Measurements from ENCODE around the gene OR5AU1. TPM values are rescaled to one million over a fixed set of nuclear protein-coding genes. Genes with fewer than 3 reads are reported as not detected.
A peak's percentile ranks its signal among the peaks of the same experiment; 100 is the strongest.

Gene OR5AU1
- not detected for total RNA-seq (2013)
- not detected for polyA plus RNA-seq
- not detected in 2 replicates for polyA minus RNA-seq
- 0 to 3.8 (median 0.25) reads per million in 11 experiments for total RNA-seq

GRCh38 chr14:21155963-21156362, at the start of gene OR5AU1:
TSS of gene OR5AU1 (minus strand) at chr14:21156063. CDS start at chr14:21155872, 191 bp downstream.
- H3K27me3 ChIP-seq (ENCODE audit: control insufficient read depth in 2 of 2, insufficient read depth in 2 of 2, low read length in 2 of 2), result no peaks in the 10 kb centered on the region
- Mint-ChIP-seq H3K9me3 (peaks cover 0 to 6% (median 1%) of the 10 kb centered on the region in 7 donors), H3K4me1 (no peaks in the 10 kb centered on the region), H3K4me3 (no peak within 1 kb of the TSS), H3K36me3 (no peaks in the 10 kb centered on the region), H3K27me3 (ENCODE audit: low read depth in 3 of 3) (peaks cover 3 to 9% (median 5%) of the 10 kb centered on the region in 3 donors), H3K27ac (no peak within 1 kb of the TSS)
- H3K4me1 ChIP-seq (ENCODE audit: control insufficient read depth in 1 of 2, insufficient read depth in 2 of 2, low read length in 2 of 2), result no peaks in the 10 kb centered on the region
- H2AFZ ChIP-seq (ENCODE audit: insufficient read depth, low read depth, low read length, poor library complexity, severe bottlenecking), result no peak within 1 kb of the TSS
- H3K9ac ChIP-seq (ENCODE audit: insufficient read depth, low read length, poor library complexity, severe bottlenecking), result no peak within 1 kb of the TSS
- H3K4me3 ChIP-seq (replicated peaks in 1 of 3; ENCODE audit: low read depth in 2 of 3, low read length in 3 of 3), result no peak within 1 kb of the TSS
- intact Hi-C loops (cut with micrococcal nuclease), result no loop called here
- TF ChIP-seq CTCF (IDR thresholded peaks at IDR 0.05), result no peak
- H3K9me3 ChIP-seq (replicated peaks in 1 of 2; ENCODE audit: control insufficient read depth in 1 of 2, insufficient read depth in 1 of 2, low read length in 2 of 2), result no peaks in the 10 kb centered on the region
- no peaks in the 10 kb centered on the region for H3K36me3 ChIP-seq (replicated peaks in 1 of 2; ENCODE audit: control insufficient read depth in 1 of 2, insufficient read depth in 2 of 2, low read length in 2 of 2)
- H3K79me2 ChIP-seq (ENCODE audit: insufficient read depth, low read length), result no peaks in the 10 kb centered on the region
- H3K27ac ChIP-seq (ENCODE audit: low read depth in 1 of 2, low read length in 2 of 2), result no peak within 1 kb of the TSS
- no peak for DNase-seq
- H3K4me2 ChIP-seq (replicated peaks; ENCODE audit: extremely low read depth, low read length, poor library complexity, severe bottlenecking), result no peak within 1 kb of the TSS
- no peaks in the 10 kb centered on the region for H4K20me1 ChIP-seq (ENCODE audit: insufficient read depth, low read length)

- no peaks in the 10 kb centered on the region for H3K9me3 Mint-ChIP-seq
Measured at GRCh38 chr14:21205026-21205677, 49.3 kb upstream of the OR5AU1 start.

More at GRCh38 chr14:21205026-21205677, 49.3 kb upstream of the OR5AU1 start:
- no peak for TF ChIP-seq CTCF (IDR thresholded peaks at IDR 0.05)
- no peaks in the 10 kb centered on the region for H3K27me3 ChIP-seq (ENCODE audit: control insufficient read depth in 2 of 2, insufficient read depth in 2 of 2, low read length in 2 of 2)
- intact Hi-C loops (cut with micrococcal nuclease), result no loop called here
- H3K9ac ChIP-seq (ENCODE audit: insufficient read depth, low read length, poor library complexity, severe bottlenecking), result no peak overlapping the region
- Mint-ChIP-seq H3K27ac (peak overlapping the region in 2 of 7 donors; percentile 6 to 37), H3K4me1 (peaks cover 23% of the 10 kb centered on the region), H3K4me3 (no peak overlapping the region), H3K36me3 (peaks cover 52 to 59% of the 10 kb centered on the region in 2 donors), H3K27me3 (ENCODE audit: low read depth in 3 of 3) (no peaks in the 10 kb centered on the region)
- H3K4me2 ChIP-seq (replicated peaks; ENCODE audit: extremely low read depth, low read length, poor library complexity, severe bottlenecking), result no peak overlapping the region
- no peaks in the 10 kb centered on the region for H3K9me3 ChIP-seq (replicated peaks in 1 of 2; ENCODE audit: control insufficient read depth in 1 of 2, insufficient read depth in 1 of 2, low read length in 2 of 2)
- H3K36me3 ChIP-seq (replicated peaks in 1 of 2; ENCODE audit: control insufficient read depth in 1 of 2, insufficient read depth in 2 of 2, low read length in 2 of 2), result peaks cover 37 to 61% of the 10 kb centered on the region in 2 donors
- H3K79me2 ChIP-seq (ENCODE audit: insufficient read depth, low read length), result no peaks in the 10 kb centered on the region
- H3K4me1 ChIP-seq (ENCODE audit: control insufficient read depth in 1 of 2, insufficient read depth in 2 of 2, low read length in 2 of 2), result peaks cover 0 to 17% of the 10 kb centered on the region in 2 donors
- DNase-seq, result no peak
- H3K27ac ChIP-seq (ENCODE audit: low read depth in 1 of 2, low read length in 2 of 2), result no peak overlapping the region
- peaks cover 85% of the 10 kb centered on the region for H4K20me1 ChIP-seq (ENCODE audit: insufficient read depth, low read length)
- H2AFZ ChIP-seq (ENCODE audit: insufficient read depth, low read depth, low read length, poor library complexity, severe bottlenecking), result no peak overlapping the region
- no CpG with 5 or more reads among the region's 4 CpGs for WGBS (ENCODE audit: insufficient coverage)
- H3K4me3 ChIP-seq (replicated peaks in 1 of 3; ENCODE audit: low read depth in 2 of 3, low read length in 3 of 3), result no peak overlapping the region

Data from CD14-positive monocyte (primary cell).